Sciatic nerve (tissue), 2 donors: Measurements from ENCODE around the gene TRIL. TPM values are rescaled to one million over a fixed set of nuclear protein-coding genes. Genes with fewer than 3 reads are reported as not detected.

Experiments
- ATAC-seq: fragments of 200-7000 bp; cut with Tn5 transposase; one replicate; pipeline ENCODE4 v1.9.1; 2020; ENCODE audit warnings: mild to moderate bottlenecking, moderate library complexity
- DNase-seq: peaks from one replicate; pipeline ENCODE4 v3.0.0-alpha.2; 2020; ENCODE audit warnings: low spot score
- intact Hi-C: fragments of 100-400 bp; cut with DNase I; formaldehyde crosslinking; loops from one replicate; pipeline ENCODE4 v1.14.2; 2022
- total RNA-seq: library from RNA; stranded (reverse); fragmentation: NEBNext Ultra II Directional; extraction: Animal tissue kit (Norgen Biotek cat#: 25700); gene quantifications from one replicate; pipeline ENCODE4 v1.2.1, GENCODE V29; 2021
- donor health status: DM: no; HTN: no; CAD: no.
- donor health status: DM: no; HTN: no; CAD: no.

TRIL gene
- total RNA-seq, 1 donor from 2014 or later = 9.7 TPM

- no peak for ATAC-seq
- intact Hi-C loops = no loop called here
- no peak for DNase-seq
Observed at GRCh38 chr7:28986028-28986764, 28.1 kb upstream of the TRIL start.

- intact Hi-C loops = no loop called here
- DNase-seq = no peak
- peak; percentile 55 for ATAC-seq
Observed at GRCh38 chr7:28984631-28985030, 26.5 kb upstream of the TRIL start.

- intact Hi-C loops = no loop called here
- no peak for DNase-seq
Observed at GRCh38 chr7:28984217-28984616, 26.1 kb upstream of the TRIL start.

GRCh38 chr7:28983396-28984190, 25.5 kb upstream of the TRIL start:
- intact Hi-C loops = no loop called here
- ATAC-seq = no peak
- no peak for DNase-seq

More at GRCh38 chr7:28984217-28984616, 26.1 kb upstream of the TRIL start:
- ATAC-seq = no peak

- ATAC-seq = no peak
- intact Hi-C loops = no loop called here
- no peak for DNase-seq
Observed at GRCh38 chr7:28981161-28981465, 23.0 kb upstream of the TRIL start.

- intact Hi-C loops = no loop called here
- DNase-seq (no peak), ATAC-seq (no peak)
Observed at GRCh38 chr7:28980451-28981160, 22.5 kb upstream of the TRIL start.

- intact Hi-C loops = no loop called here
- DNase-seq (no peak), ATAC-seq (peak; percentile 46)
Observed at GRCh38 chr7:28979776-28980175, 21.6 kb upstream of the TRIL start.

- no peak for DNase-seq
- no peak for ATAC-seq
- intact Hi-C loops = no loop called here
Observed at GRCh38 chr7:28977881-28978280, 19.8 kb upstream of the TRIL start.

GRCh38 chr7:28976022-28976421, 17.9 kb upstream of the TRIL start:
- intact Hi-C loops = no loop called here
- ATAC-seq = no peak
- DNase-seq = no peak

- no peak for ATAC-seq
- intact Hi-C loops = no loop called here
- DNase-seq = no peak
Observed at GRCh38 chr7:28973591-28973990, 15.5 kb upstream of the TRIL start.

GRCh38 chr7:28964056-28964455, 5.9 kb upstream of the TRIL start:
- intact Hi-C loops = no loop called here
- DNase-seq (no peak), ATAC-seq (no peak)

- intact Hi-C loops = no loop called here
- no peak for ATAC-seq
- DNase-seq = no peak
Observed at GRCh38 chr7:28961972-28962371, 3.8 kb upstream of the TRIL start.

GRCh38 chr7:28960071-28960840, 2.1 kb upstream of the TRIL start:
- intact Hi-C loops = no loop called here
- ATAC-seq = no peak

GRCh38 chr7:28958980-28959347, 834 bp upstream of the TRIL start:
- intact Hi-C loops = no loop called here
- ATAC-seq = no peak
- DNase-seq = no peak

More at GRCh38 chr7:28960071-28960840, 2.1 kb upstream of the TRIL start:
- no peak for DNase-seq

GRCh38 chr7:28957751-28958234, 337 bp downstream of the TRIL start:
- intact Hi-C loops = no loop called here
- DNase-seq (no peak), ATAC-seq (peak; percentile 28)

- intact Hi-C loops = no loop called here
- peak; percentile 60 for DNase-seq
Observed at GRCh38 chr7:28957064-28957750, 923 bp downstream of the TRIL start.

GRCh38 chr7:28956608-28957063, 1.5 kb downstream of the TRIL start:
- ATAC-seq (peak; percentile 61), DNase-seq (peak; percentile 71)
- intact Hi-C loops = no loop called here

More at GRCh38 chr7:28957064-28957750, 923 bp downstream of the TRIL start:
- peak; percentile 35 for ATAC-seq
